ENCODE data around the gene MIA3.
A peak's percentile ranks its signal among the peaks of the same experiment; 100 is the strongest.
"Not testable (repeated sequence)": the region's sequence is repeated elsewhere in the genome, so short reads cannot be mapped to it uniquely, and the experiment has no call there.

The MIA3 gene

GRCh38 chr1:222618001-222618879, at the start of gene MIA3:
MIA3 (plus strand) TSS chr1:222618097; CDS start chr1:222618111, 14 bp downstream.
- peak; percentile 57 for DNase-seq

GRCh38 chr1:222570837-222571236, 47.1 kb upstream of the MIA3 start:
- no peak for DNase-seq

GRCh38 chr1:222579316-222579715, 38.6 kb upstream of the MIA3 start:
- no peak for DNase-seq

GRCh38 chr1:222582099-222582774, 35.7 kb upstream of the MIA3 start:
- no peak for DNase-seq

GRCh38 chr1:222583079-222583478, 34.8 kb upstream of the MIA3 start:
- DNase-seq: no peak

- DNase-seq: no peak
Measured at GRCh38 chr1:222586842-222587241, 31.1 kb upstream of the MIA3 start.

GRCh38 chr1:222588135-222588534, 29.8 kb upstream of the MIA3 start:
- DNase-seq: no peak

GRCh38 chr1:222589462-222590302, 28.2 kb upstream of the MIA3 start, which contains the start of gene TAF1A:
TAF1A (minus strand) TSS chr1:222589933.
- DNase-seq: peak; percentile 93

GRCh38 chr1:222592171-222592570, 25.7 kb upstream of the MIA3 start:
- no peak for DNase-seq

- no peak for DNase-seq
Measured at GRCh38 chr1:222594789-222595188, 23.1 kb upstream of the MIA3 start.

GRCh38 chr1:222596696-222597095, 21.2 kb upstream of the MIA3 start:
- DNase-seq: no peak

GRCh38 chr1:222600281-222600680, 17.6 kb upstream of the MIA3 start:
- no peak for DNase-seq

GRCh38 chr1:222601257-222601656, 16.6 kb upstream of the MIA3 start:
- DNase-seq: no peak

- no peak for DNase-seq
Measured at GRCh38 chr1:222606757-222607156, 11.1 kb upstream of the MIA3 start.

- DNase-seq: not testable (repeated sequence)
Measured at GRCh38 chr1:222609111-222609510, 8.8 kb upstream of the MIA3 start.

- DNase-seq: no peak
Measured at GRCh38 chr1:222610728-222611127, 7.2 kb upstream of the MIA3 start.

- no peak for DNase-seq
Measured at GRCh38 chr1:222613627-222614026, 4.3 kb upstream of the MIA3 start.

GRCh38 chr1:222616525-222616924, 1.4 kb upstream of the MIA3 start:
- no peak for DNase-seq

- DNase-seq: peak; percentile 99
Measured at GRCh38 chr1:222617367-222617951, 438 bp upstream of the MIA3 start.

GRCh38 chr1:222618880-222619596, 1.1 kb downstream of the MIA3 start:
- DNase-seq: peak; percentile 71

GRCh38 chr1:222620566-222620965, 2.7 kb downstream of the MIA3 start:
- DNase-seq: no peak

GRCh38 chr1:222622765-222623164, 4.9 kb downstream of the MIA3 start:
- no peak for DNase-seq
